Ishikawa (cell line): ENCODE measurements around the gene FXYD3.

Experiments
- CEBPB ChIP-seq: IDR thresholded peaks from 2 replicates; pipeline ENCODE4 v1.6.1; 2012
- CREB1 ChIP-seq: IDR thresholded peaks from 2 replicates; pipeline ENCODE4 v1.6.1; 2012; ENCODE audit warnings: low read depth
- EGR1 ChIP-seq: IDR thresholded peaks from 2 replicates; pipeline ENCODE4 v1.6.1; 2012
- EP300 ChIP-seq: IDR thresholded peaks from 2 replicates; pipeline ENCODE4 v1.6.1; 2012; ENCODE audit warnings: borderline replicate concordance
- FOXM1 ChIP-seq: IDR thresholded peaks from 2 replicates; pipeline ENCODE4 v1.6.1; 2012; ENCODE audit warnings: low read depth, borderline replicate concordance
- NFIC ChIP-seq: IDR thresholded peaks from 2 replicates; pipeline ENCODE4 v1.6.1; 2012
- RAD21 ChIP-seq: IDR thresholded peaks from 2 replicates; pipeline ENCODE4 v1.6.1; 2012; ENCODE audit warnings: low read depth
- TAF1 ChIP-seq: IDR thresholded peaks from 2 replicates; pipeline ENCODE4 v1.6.1; 2012; ENCODE audit warnings: low read depth, mild to moderate bottlenecking
- TCF12 ChIP-seq: IDR thresholded peaks from 2 replicates; pipeline ENCODE4 v1.6.1; 2012; ENCODE audit warnings: low read depth
- TEAD4 ChIP-seq: IDR thresholded peaks from 2 replicates; pipeline ENCODE4 v1.6.1; 2012
- YY1 ChIP-seq: IDR thresholded peaks from 2 replicates; pipeline ENCODE4 v1.6.1; 2012; ENCODE audit warnings: low read depth
- ZBTB7A ChIP-seq: IDR thresholded peaks from 2 replicates; pipeline ENCODE4 v1.6.1; 2012; ENCODE audit warnings: low read depth
- TF ChIP-seq, protein P1 (sequence below): IDR thresholded peaks from 2 replicates; pipeline ENCODE4 v1.6.1; 2012
- TF ChIP-seq, protein P2 (sequence below): IDR thresholded peaks from 2 replicates; pipeline ENCODE4 v1.6.1; 2012; ENCODE audit warnings: low read depth, mild to moderate bottlenecking
- TF ChIP-seq, protein P3 (sequence below): IDR thresholded peaks from 2 replicates; pipeline ENCODE4 v1.6.1; 2012

Gene FXYD3

DNA sequence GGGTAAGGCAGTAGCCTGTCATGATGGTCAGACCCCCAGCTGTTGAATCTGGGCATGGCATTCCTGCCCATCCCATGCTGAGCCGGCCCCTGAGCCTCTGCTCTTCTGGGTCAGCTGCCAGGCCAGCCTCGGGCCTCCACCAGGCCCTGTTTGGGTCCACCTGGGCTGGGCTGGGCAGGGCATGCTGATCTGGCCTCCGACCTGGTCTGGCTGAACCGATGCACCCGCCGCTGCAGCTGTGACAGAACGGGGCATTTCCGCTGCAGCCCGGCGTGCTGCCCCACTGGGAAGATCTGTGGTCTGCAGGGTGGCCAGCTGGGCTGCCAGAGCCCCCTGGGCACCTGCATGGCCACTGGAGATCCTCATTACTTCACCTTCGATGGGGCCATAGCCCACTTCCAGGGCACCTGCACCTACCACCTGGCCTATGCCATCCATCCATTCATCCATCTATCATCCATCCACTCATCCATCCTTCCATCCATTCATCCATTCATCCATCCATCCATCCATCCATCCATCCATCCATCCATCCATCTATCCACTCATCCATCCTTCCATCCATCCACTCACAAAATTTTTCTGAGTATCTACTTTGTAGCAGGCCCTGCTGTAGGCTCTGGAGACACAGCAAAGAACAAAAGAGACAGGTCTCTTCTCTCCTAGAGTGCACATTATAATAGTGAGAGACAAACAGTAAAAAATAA is 21.5 kb upstream of the FXYD3 start:
- TF ChIP-seq, protein P1, sequence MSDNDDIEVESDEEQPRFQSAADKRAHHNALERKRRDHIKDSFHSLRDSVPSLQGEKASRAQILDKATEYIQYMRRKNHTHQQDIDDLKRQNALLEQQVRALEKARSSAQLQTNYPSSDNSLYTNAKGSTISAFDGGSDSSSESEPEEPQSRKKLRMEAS, result no peak
- TF ChIP-seq YY1 (no peak), TCF12 (no peak)

DNA sequence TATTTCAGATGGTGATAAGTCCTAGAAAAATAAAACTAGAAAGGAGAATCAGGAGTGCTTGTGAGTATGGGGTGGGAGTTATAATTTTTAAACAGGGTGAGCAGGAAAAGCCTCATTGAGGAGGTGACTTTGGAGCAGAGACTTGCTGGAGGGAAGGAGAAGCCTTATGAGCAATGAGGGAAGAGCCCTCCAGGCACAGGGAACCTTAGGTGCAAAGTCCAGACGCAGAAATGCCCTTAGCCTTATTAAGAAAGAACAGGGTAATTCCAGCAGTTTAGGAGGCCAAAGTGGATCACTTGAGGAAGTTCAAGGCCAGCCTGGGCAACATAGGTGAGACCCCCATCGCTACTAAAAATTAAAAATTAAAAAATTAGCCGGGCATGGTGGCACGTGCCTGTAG is 21.0 kb upstream of the FXYD3 start:
- no peak for TF ChIP-seq RAD21
- TF ChIP-seq TEAD4, result no peak
- TF ChIP-seq, protein P2, sequence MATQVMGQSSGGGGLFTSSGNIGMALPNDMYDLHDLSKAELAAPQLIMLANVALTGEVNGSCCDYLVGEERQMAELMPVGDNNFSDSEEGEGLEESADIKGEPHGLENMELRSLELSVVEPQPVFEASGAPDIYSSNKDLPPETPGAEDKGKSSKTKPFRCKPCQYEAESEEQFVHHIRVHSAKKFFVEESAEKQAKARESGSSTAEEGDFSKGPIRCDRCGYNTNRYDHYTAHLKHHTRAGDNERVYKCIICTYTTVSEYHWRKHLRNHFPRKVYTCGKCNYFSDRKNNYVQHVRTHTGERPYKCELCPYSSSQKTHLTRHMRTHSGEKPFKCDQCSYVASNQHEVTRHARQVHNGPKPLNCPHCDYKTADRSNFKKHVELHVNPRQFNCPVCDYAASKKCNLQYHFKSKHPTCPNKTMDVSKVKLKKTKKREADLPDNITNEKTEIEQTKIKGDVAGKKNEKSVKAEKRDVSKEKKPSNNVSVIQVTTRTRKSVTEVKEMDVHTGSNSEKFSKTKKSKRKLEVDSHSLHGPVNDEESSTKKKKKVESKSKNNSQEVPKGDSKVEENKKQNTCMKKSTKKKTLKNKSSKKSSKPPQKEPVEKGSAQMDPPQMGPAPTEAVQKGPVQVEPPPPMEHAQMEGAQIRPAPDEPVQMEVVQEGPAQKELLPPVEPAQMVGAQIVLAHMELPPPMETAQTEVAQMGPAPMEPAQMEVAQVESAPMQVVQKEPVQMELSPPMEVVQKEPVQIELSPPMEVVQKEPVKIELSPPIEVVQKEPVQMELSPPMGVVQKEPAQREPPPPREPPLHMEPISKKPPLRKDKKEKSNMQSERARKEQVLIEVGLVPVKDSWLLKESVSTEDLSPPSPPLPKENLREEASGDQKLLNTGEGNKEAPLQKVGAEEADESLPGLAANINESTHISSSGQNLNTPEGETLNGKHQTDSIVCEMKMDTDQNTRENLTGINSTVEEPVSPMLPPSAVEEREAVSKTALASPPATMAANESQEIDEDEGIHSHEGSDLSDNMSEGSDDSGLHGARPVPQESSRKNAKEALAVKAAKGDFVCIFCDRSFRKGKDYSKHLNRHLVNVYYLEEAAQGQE, result no peak
- TF ChIP-seq CEBPB, result no peak
- TF ChIP-seq, protein P1, result no peak
- TF ChIP-seq CREB1, result no peak
- TF ChIP-seq, protein P3, sequence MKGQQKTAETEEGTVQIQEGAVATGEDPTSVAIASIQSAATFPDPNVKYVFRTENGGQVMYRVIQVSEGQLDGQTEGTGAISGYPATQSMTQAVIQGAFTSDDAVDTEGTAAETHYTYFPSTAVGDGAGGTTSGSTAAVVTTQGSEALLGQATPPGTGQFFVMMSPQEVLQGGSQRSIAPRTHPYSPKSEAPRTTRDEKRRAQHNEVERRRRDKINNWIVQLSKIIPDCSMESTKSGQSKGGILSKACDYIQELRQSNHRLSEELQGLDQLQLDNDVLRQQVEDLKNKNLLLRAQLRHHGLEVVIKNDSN, result no peak
- no peak for TF ChIP-seq NFIC
- no peak for TF ChIP-seq TCF12

DNA sequence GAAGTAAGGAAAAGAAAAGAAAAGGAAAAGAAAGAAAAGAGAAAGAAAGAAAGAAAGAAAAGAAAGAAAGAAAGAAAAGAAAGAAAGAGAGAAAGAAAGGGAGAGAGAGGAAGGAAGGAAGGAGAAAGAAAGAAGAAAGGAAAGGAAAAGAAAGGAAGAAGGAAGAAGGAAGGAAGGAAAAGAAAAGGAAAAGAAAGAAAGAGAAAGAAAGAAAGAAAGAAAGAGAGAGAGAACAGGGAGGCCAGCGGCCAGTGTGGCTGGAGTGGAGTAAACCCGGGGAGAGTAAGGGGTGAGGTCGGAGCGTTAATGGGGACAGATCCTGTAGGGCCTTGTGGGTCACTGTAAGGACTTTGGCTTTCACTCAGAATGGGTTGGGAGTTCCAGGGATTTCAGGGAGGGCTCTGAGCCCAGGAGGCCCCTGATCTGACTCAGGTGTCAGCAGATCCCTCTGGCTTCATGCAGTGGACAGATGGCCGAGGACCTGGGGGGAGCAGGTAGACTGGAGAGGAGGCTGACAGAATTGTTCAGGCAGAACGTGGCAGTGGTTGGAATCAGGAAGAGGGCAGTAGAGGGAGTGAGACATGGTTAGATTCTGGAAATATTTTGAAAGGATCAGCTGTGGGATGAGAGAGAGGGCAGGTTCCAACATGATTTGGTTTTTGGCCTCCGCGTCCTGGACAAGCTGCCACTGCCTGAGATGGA is 19.8 kb upstream of the FXYD3 start:
- TF ChIP-seq, protein P3, result no peak
- TF ChIP-seq NFIC (no peak), FOXM1 (no peak), YY1 (no peak), ZBTB7A (no peak), EP300 (no peak), EGR1 (no peak), TEAD4 (no peak), CEBPB (no peak), CREB1 (no peak), TAF1 (no peak), TCF12 (no peak), RAD21 (no peak)
- TF ChIP-seq, protein P2, result no peak
- TF ChIP-seq, protein P1, result no peak

DNA sequence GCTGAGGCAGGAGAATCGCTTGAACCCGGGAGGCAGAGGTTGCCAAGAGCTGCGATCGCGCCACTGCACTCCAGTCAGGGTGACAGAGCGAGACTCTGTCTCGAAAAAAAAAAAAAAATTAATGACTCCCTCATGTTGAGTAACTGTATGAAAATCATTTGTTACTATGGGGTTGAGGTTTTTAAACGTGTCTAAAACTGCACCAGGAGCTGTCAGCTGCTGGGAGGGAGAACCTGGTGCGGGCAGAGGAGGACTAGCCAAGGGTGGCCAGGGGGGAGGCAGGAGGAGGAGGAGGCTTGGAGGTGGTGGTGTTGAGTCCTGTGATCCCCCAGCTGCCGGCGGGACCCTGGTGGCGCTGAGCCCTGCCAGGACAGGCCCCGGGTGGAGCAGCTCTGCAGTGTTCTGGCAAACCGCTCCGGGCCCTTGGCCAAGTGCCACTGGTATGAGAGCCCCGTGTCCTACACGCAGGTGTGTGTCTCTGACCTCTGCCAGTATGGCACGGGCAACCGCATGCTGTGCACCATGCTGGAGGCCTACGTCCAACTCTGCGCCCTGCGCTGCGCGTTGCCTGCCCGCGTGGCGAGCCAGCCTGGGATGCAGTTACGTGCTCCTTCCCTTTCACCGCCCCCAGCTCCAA is 17.1 kb upstream of the FXYD3 start:
- no peak for TF ChIP-seq CREB1
- no peak for TF ChIP-seq TAF1
- TF ChIP-seq, protein P3, result no peak
- TF ChIP-seq CEBPB, result no peak
- TF ChIP-seq, protein P1, result no peak

DNA sequence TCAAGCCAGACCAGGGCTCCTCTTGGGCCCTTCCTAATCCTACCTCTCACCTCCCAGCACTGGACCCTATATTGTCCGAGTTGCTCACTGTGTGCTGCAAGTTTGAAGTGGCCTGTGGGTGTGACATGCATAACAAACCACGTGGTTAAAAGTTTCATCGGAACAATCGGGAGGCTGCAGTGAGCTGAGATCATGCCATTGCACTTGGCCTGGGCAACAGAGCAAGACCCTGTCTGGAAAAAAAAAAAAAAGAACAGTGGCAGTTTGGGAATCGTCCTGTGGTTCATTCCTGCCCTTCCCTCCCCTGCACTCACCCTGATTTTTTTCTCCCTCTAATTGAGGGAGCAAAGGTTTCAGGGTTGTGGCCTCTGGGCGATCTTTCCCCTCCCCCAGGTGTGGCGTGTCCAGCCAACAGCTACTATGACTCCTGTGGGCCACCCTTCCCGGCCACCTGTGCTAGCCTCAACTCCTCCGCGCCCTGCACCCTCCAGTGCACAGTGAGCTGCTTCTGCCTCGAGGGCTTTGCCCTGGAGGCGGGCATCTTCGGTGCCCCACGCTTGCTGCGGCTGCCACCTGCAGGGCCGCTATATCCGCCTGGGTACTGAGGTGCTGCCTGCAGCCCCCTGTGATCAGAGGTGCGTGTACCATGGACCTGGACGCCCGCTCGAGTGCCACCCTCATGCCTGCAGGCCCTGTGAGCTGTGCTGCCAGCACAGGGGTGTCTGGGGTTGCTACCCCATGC is 16.3 kb upstream of the FXYD3 start:
- no peak for TF ChIP-seq ZBTB7A
- no peak for TF ChIP-seq FOXM1
- TF ChIP-seq TEAD4, result no peak
- TF ChIP-seq CREB1, result no peak
- TF ChIP-seq TAF1, result no peak
- TF ChIP-seq, protein P2, result no peak
